ENCODE results near the gene DYTN. TPM values are rescaled to one million over a fixed set of nuclear protein-coding genes. Genes with fewer than 3 reads are reported as not detected.

Gene DYTN
- total RNA-seq (2022; extraction: Qiagen RNA extraction), result not detected in 5 replicates

GRCh38 chr2:206718296-206718695, at the start of gene DYTN:
Gene DYTN, minus strand, starts transcription at chr2:206718396. Its CDS starts 117 bp downstream, at chr2:206718279.

GRCh38 chr2:206765242-206766056, 47.3 kb upstream of the DYTN start, which contains the start of the genes FASTKD2 and MDH1B:
Gene FASTKD2, plus strand, starts transcription at chr2:206765606. Its CDS starts 1,088 bp downstream, at chr2:206766694.
Gene MDH1B, minus strand, starts transcription at chr2:206765328. Its CDS starts 57 bp downstream, at chr2:206765271.

GRCh38 chr2:206642075-206643025, 75.8 kb downstream of the DYTN start, which contains the start of gene FAM237A:
Gene FAM237A, plus strand, starts transcription at chr2:206642487. Its CDS starts 1,750 bp downstream, at chr2:206644237.

Other genes with a start within 250 kb of the DYTN start
- gene FAM237A, start 75.9 kb downstream of the DYTN start, total RNA-seq (2022; extraction: Qiagen RNA extraction), result not detected in 5 replicates
- gene MDH1B, start 46.9 kb upstream of the DYTN start, total RNA-seq (2022; extraction: Qiagen RNA extraction), result 1.3 to 1.9 TPM (median 1.7 TPM) in 5 replicates
- gene FASTKD2, start 47.2 kb upstream of the DYTN start, total RNA-seq (2022; extraction: Qiagen RNA extraction), result 29.4 to 35.0 TPM (median 33.2 TPM) in 5 replicates
- 0.11 to 0.16 TPM in 2 of 5 replicates, not detected in the others for gene CPO, start 221.1 kb upstream of the DYTN start, total RNA-seq (2022; extraction: Qiagen RNA extraction)